ENCODE results near the gene NANS.

GRCh38 chr9:98087420-98088354 lies 31.2 kb downstream of the NANS start:
- TF ChIP-seq CTCF (IDR thresholded peaks at IDR 0.05) (peak in 2 of 6 experiments; percentile 19 to 39), POLR2A (IDR thresholded peaks at IDR 0.05) (peak in 1 of 4 donors; percentile 23)

All from esophagus squamous epithelium (tissue), 4 donors.